Measurements from ENCODE around the gene MICB. TPM values are rescaled to one million over a fixed set of nuclear protein-coding genes. Genes with fewer than 3 reads are reported as not detected.

The MICB gene
- total and polyA plus RNA-seq, 9 of the 15 experiments (the other 6 are each of a cell fraction or from before 2014, with no cell fraction given): 13.3 to 34.5 (median 19.8) TPM

DNA sequence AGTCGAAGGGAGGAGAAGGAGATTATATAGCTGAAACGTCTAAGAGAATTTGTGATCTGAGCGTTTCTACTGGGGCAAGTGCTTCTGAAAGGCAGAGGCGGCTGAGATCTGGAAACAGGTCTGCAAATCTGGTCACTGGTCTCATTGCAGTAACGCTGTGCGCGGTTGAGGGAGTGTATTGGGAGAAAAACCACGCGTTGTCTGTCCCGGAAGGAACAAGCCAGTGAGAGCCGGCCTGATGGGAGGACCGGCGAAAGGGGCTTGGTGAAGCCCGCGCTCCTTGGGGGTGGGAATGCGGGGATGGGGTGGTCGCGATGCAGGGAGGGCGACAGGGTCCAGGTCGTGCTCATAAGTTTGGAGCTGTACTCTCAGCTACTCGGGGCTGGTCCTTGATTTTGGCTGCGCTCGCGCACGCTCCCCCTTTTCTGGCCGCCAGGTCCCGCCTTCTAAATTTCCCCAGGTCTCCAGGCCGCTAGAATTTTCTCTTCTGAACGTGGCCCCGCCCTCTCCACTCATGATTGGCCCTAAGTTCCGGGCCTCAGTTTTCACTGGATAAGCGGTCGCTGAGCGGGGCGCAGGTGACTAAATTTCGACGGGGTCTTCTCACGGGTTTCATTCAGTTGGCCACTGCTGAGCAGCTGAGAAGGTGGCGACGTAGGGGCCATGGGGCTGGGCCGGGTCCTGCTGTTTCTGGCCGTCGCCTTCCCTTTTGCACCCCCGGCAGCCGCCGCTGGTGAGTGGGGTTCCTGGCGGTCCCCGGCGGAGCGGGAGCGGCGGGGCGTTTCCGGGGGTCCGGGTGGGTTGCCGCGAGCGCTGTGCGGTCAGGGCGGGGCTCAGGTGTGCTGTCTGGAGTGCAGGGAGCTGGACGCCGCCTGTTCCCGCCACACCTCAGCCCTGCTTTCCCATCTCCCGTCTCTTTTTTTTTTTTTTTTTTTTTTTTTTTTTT lies at the start of gene MICB (continued):
- TF ChIP-seq HSF4 (CRISPR knock-in tag; IDR thresholded peaks at IDR 0.05; ENCODE audit: borderline replicate concordance) (no peak), CHD1 (IDR thresholded peaks at IDR 0.05; ENCODE audit: low read length) (peak; percentile 18), CREM (IDR thresholded peaks at IDR 0.05; ENCODE audit: low read depth) (peak; percentile 29; the same call in 1 of the 2 replicates), ZBTB7A (IDR thresholded peaks at IDR 0.05; ENCODE audit: borderline replicate concordance, control insufficient read depth, low read depth, low read length) (peak; percentile 97), ZNF347 (CRISPR knock-in tag; IDR thresholded peaks at IDR 0.05; ENCODE audit: low read depth) (no peak), NELFE (IDR thresholded peaks at IDR 0.05; ENCODE audit: insufficient read depth, insufficient read length) (no peak), NFYB (IDR thresholded peaks at IDR 0.05; ENCODE audit: extremely low read depth, insufficient read length) (peak; percentile 67)
- TF ChIP-seq, protein P1, sequence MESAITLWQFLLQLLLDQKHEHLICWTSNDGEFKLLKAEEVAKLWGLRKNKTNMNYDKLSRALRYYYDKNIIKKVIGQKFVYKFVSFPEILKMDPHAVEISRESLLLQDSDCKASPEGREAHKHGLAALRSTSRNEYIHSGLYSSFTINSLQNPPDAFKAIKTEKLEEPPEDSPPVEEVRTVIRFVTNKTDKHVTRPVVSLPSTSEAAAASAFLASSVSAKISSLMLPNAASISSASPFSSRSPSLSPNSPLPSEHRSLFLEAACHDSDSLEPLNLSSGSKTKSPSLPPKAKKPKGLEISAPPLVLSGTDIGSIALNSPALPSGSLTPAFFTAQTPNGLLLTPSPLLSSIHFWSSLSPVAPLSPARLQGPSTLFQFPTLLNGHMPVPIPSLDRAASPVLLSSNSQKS (CRISPR knock-in tag; IDR thresholded peaks at IDR 0.05): no peak
- TF ChIP-seq, protein P2, sequence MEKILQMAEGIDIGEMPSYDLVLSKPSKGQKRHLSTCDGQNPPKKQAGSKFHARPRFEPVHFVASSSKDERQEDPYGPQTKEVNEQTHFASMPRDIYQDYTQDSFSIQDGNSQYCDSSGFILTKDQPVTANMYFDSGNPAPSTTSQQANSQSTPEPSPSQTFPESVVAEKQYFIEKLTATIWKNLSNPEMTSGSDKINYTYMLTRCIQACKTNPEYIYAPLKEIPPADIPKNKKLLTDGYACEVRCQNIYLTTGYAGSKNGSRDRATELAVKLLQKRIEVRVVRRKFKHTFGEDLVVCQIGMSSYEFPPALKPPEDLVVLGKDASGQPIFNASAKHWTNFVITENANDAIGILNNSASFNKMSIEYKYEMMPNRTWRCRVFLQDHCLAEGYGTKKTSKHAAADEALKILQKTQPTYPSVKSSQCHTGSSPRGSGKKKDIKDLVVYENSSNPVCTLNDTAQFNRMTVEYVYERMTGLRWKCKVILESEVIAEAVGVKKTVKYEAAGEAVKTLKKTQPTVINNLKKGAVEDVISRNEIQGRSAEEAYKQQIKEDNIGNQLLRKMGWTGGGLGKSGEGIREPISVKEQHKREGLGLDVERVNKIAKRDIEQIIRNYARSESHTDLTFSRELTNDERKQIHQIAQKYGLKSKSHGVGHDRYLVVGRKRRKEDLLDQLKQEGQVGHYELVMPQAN (IDR thresholded peaks at IDR 0.05; ENCODE audit: borderline replicate concordance): peak; percentile 73; the same call in 1 of the 2 replicates
- TF ChIP-seq, protein P3, sequence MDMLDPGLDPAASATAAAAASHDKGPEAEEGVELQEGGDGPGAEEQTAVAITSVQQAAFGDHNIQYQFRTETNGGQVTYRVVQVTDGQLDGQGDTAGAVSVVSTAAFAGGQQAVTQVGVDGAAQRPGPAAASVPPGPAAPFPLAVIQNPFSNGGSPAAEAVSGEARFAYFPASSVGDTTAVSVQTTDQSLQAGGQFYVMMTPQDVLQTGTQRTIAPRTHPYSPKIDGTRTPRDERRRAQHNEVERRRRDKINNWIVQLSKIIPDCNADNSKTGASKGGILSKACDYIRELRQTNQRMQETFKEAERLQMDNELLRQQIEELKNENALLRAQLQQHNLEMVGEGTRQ (CRISPR knock-in tag; IDR thresholded peaks at IDR 0.05): 0 out of 2 replicates have a peak, but pooled peaks have one; percentile 19
- TF ChIP-seq, protein P4, sequence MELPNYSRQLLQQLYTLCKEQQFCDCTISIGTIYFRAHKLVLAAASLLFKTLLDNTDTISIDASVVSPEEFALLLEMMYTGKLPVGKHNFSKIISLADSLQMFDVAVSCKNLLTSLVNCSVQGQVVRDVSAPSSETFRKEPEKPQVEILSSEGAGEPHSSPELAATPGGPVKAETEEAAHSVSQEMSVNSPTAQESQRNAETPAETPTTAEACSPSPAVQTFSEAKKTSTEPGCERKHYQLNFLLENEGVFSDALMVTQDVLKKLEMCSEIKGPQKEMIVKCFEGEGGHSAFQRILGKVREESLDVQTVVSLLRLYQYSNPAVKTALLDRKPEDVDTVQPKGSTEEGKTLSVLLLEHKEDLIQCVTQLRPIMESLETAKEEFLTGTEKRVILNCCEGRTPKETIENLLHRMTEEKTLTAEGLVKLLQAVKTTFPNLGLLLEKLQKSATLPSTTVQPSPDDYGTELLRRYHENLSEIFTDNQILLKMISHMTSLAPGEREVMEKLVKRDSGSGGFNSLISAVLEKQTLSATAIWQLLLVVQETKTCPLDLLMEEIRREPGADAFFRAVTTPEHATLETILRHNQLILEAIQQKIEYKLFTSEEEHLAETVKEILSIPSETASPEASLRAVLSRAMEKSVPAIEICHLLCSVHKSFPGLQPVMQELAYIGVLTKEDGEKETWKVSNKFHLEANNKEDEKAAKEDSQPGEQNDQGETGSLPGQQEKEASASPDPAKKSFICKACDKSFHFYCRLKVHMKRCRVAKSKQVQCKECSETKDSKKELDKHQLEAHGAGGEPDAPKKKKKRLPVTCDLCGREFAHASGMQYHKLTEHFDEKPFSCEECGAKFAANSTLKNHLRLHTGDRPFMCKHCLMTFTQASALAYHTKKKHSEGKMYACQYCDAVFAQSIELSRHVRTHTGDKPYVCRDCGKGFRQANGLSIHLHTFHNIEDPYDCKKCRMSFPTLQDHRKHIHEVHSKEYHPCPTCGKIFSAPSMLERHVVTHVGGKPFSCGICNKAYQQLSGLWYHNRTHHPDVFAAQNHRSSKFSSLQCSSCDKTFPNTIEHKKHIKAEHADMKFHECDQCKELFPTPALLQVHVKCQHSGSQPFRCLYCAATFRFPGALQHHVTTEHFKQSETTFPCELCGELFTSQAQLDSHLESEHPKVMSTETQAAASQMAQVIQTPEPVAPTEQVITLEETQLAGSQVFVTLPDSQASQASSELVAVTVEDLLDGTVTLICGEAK (IDR thresholded peaks at IDR 0.05): 0 out of 2 replicates have a peak, but pooled peaks have one; percentile 37
- TF ChIP-seq, protein P4 (CRISPR knock-in tag; IDR thresholded peaks at IDR 0.05): no peak

Data from K562 (cell line).